H9 (cell line): Measurements from ENCODE around the gene KCNS3. TPM values are rescaled to one million over a fixed set of nuclear protein-coding genes. Genes with fewer than 3 reads are reported as not detected.

ENCODE experiments used
- DNase-seq: peaks from one replicate; pipeline ENCODE4 v3.0.0-alpha.2; 2017
- H2AFZ ChIP-seq: one replicate; pipeline ENCODE4 v1.6.1; 2013; ENCODE audit warnings: mild to moderate bottlenecking, low read length, control low read depth, moderate library complexity
- H2AK5ac ChIP-seq: 2 replicates; pipeline ENCODE4 v1.6.1; 2013; ENCODE audit warnings: low read length, control low read depth, mixed read lengths; ENCODE audit not compliant: insufficient read length
- H2BK120ac ChIP-seq: one replicate; pipeline ENCODE4 v1.6.1; 2013; ENCODE audit warnings: low read depth, mild to moderate bottlenecking, low read length, control low read depth, inconsistent platforms; ENCODE audit not compliant: poor library complexity, severe bottlenecking
- H2BK12ac ChIP-seq: 2 replicates; pipeline ENCODE4 v1.6.1; 2013; ENCODE audit warnings: low read length, control low read depth, mixed read lengths, low read depth; ENCODE audit not compliant: insufficient read length
- H2BK15ac ChIP-seq: 2 replicates; pipeline ENCODE4 v1.6.1; 2013; ENCODE audit warnings: low read depth, low read length, control low read depth
- H2BK20ac ChIP-seq: one replicate; pipeline ENCODE4 v1.6.1; 2013; ENCODE audit warnings: low read depth, mild to moderate bottlenecking, low read length, control low read depth, inconsistent platforms; ENCODE audit not compliant: poor library complexity, severe bottlenecking
- H2BK5ac ChIP-seq: 2 replicates; pipeline ENCODE4 v1.6.1; 2013; ENCODE audit warnings: low read length, control low read depth, mixed read lengths; ENCODE audit not compliant: insufficient read length
- H3K14ac ChIP-seq: 2 replicates; pipeline ENCODE4 v1.6.1; 2013; ENCODE audit warnings: low read length, control low read depth; ENCODE audit not compliant: insufficient read depth
- H3K18ac ChIP-seq: 2 replicates; pipeline ENCODE4 v1.6.1; 2013; ENCODE audit warnings: low read depth, mild to moderate bottlenecking, mixed read lengths, low read length, control low read depth; ENCODE audit not compliant: insufficient read length
- H3K23ac ChIP-seq: 2 replicates; pipeline ENCODE4 v1.6.1; 2013; ENCODE audit warnings: low read length, control low read depth, mixed read lengths, low read depth; ENCODE audit not compliant: insufficient read length
- H3K23me2 ChIP-seq: 2 replicates; pipeline ENCODE4 v1.6.1; 2013; ENCODE audit warnings: low read depth, mild to moderate bottlenecking, mixed read lengths, low read length, control low read depth; ENCODE audit not compliant: insufficient read length, poor library complexity, severe bottlenecking
- H3K27ac ChIP-seq: 2 replicates; pipeline ENCODE4 v1.5.1; 2013; ENCODE audit warnings: low read length, control low read depth, mixed read lengths, low read depth; ENCODE audit not compliant: insufficient read length
- H3K27me3 ChIP-seq: 2 replicates; pipeline ENCODE4 v1.6.1; 2013; ENCODE audit warnings: low read length, control low read depth, inconsistent platforms; ENCODE audit not compliant: insufficient read depth
- H3K4ac ChIP-seq: 2 replicates; pipeline ENCODE4 v1.6.1; 2013; ENCODE audit warnings: low read depth, mild to moderate bottlenecking, control low read depth, inconsistent platforms, low read length, moderate library complexity
- H3K4me1 ChIP-seq: 2 replicates; pipeline ENCODE4 v1.6.1; 2013; ENCODE audit warnings: low read length, control low read depth, inconsistent platforms; ENCODE audit not compliant: insufficient read depth
- H3K4me2 ChIP-seq: 2 replicates; pipeline ENCODE4 v1.6.1; 2013; ENCODE audit warnings: low read length, control low read depth, mixed read lengths; ENCODE audit not compliant: insufficient read length, insufficient read depth
- H3K56ac ChIP-seq: 2 replicates; pipeline ENCODE4 v1.6.1; 2013; ENCODE audit warnings: low read depth, mild to moderate bottlenecking, mixed read lengths, low read length, control low read depth; ENCODE audit not compliant: insufficient read length
- H3K79me1 ChIP-seq: 2 replicates; pipeline ENCODE4 v1.6.1; 2013; ENCODE audit warnings: low read depth, mild to moderate bottlenecking, moderate library complexity, low read length, control low read depth, inconsistent platforms; ENCODE audit not compliant: insufficient read depth, poor library complexity, severe bottlenecking
- H3K79me2 ChIP-seq: 2 replicates; pipeline ENCODE4 v1.6.1; 2013; ENCODE audit warnings: low read length, control low read depth, inconsistent platforms; ENCODE audit not compliant: insufficient read depth
- H3K9ac ChIP-seq: 2 replicates; pipeline ENCODE4 v1.6.1; 2013; ENCODE audit warnings: low read length, control low read depth, mixed read lengths; ENCODE audit not compliant: insufficient read length; ENCODE audit errors: extremely low read depth
- H3K9me3 ChIP-seq: one replicate; pipeline ENCODE4 v1.6.1; 2013; ENCODE audit warnings: low read depth, low read length, inconsistent platforms; ENCODE audit not compliant: control insufficient read depth
- H3T11ph ChIP-seq: one replicate; pipeline ENCODE4 v1.6.1; 2013; ENCODE audit warnings: mild to moderate bottlenecking, low read length, control low read depth, inconsistent platforms
- H4K20me1 ChIP-seq: one replicate; pipeline ENCODE4 v1.6.1; 2013; ENCODE audit not compliant: control insufficient read depth, insufficient read length, insufficient read depth
- H4K5ac ChIP-seq: 2 replicates; pipeline ENCODE4 v1.6.1; 2013; ENCODE audit warnings: low read depth, mild to moderate bottlenecking, mixed read lengths, low read length, control low read depth; ENCODE audit not compliant: insufficient read length
- H4K8ac ChIP-seq: replicated peaks from 2 replicates; pipeline ENCODE4 v1.6.1; 2013; ENCODE audit warnings: low read length, control low read depth, mixed read lengths, low read depth; ENCODE audit not compliant: insufficient read length
- H4K91ac ChIP-seq: 2 replicates; pipeline ENCODE4 v1.6.1; 2013; ENCODE audit warnings: low read depth, mild to moderate bottlenecking, moderate library complexity, mixed read lengths, low read length, control low read depth; ENCODE audit not compliant: insufficient read length
- H3K27ac Mint-ChIP-seq, 3 experiments: 2 replicates in 2 of 3; 3 replicates in 1 of 3; pipeline ENCODE4 v1.8.0; 2020 to 2021; ENCODE audit warnings: mixed read lengths in 3 of 3, mild to moderate bottlenecking in 1 of 3, moderate library complexity in 1 of 3
- H3K27me3 Mint-ChIP-seq: 2 replicates; pipeline ENCODE4 v1.8.0; 2021; ENCODE audit warnings: low read depth, mild to moderate bottlenecking, moderate library complexity, mixed read lengths
- H3K36me3 Mint-ChIP-seq, 3 experiments: 2 replicates in 2 of 3; 3 replicates in 1 of 3; pipeline ENCODE4 v1.8.0; 2020 to 2021; ENCODE audit warnings: low read depth in 3 of 3, mixed read lengths in 3 of 3; ENCODE audit not compliant: insufficient read depth in 1 of 3
- H3K4me1 Mint-ChIP-seq, 2 experiments: 2 replicates each; pipeline ENCODE4 v1.8.0; 2020; ENCODE audit warnings: mixed read lengths in 2 of 2
- H3K4me3 Mint-ChIP-seq, 2 experiments: 2 replicates in 1 of 2; 3 replicates in 1 of 2; pipeline ENCODE4 v1.8.0; 2020 to 2021; ENCODE audit warnings: mild to moderate bottlenecking in 2 of 2, mixed read lengths in 2 of 2, moderate library complexity in 1 of 2
- H3K9me3 Mint-ChIP-seq, 2 experiments: 2 replicates in 1 of 2; 3 replicates in 1 of 2; pipeline ENCODE4 v1.8.0; 2020; ENCODE audit warnings: mild to moderate bottlenecking in 2 of 2, mixed read lengths in 2 of 2, moderate library complexity in 1 of 2
- CTCF ChIP-seq: fragments of 200-600 bp; sonication (generic); conservative IDR thresholded peaks from 3 replicates; pipeline ENCODE4 v1.8.0; 2021; ENCODE audit warnings: antibody characterized with exemption, mild to moderate bottlenecking
- WGBS: extraction: QIAGEN DNeasy Blood & Tissue Kit; methylation state at CpG from one replicate; pipeline ENCODE4 v1.1.7; 2013; ENCODE audit warnings: missing lambda C conversion rate, low lambda C conversion rate, mixed read lengths; ENCODE audit not compliant: insufficient read length; ENCODE audit errors: extremely low coverage; 5-methylcytosine and 5-hydroxymethylcytosine counted together
- total RNA-seq: library from RNA; stranded (reverse); gene quantifications from 2 replicates; pipeline ENCODE4 v1.2.1, GENCODE V29; 2021

The KCNS3 gene
- total RNA-seq, 1 experiment from 2014 or later, result 8.0 TPM

- Histone ChIP-seq H3K9ac (no peak overlapping the region), H3K27ac (no peak overlapping the region)
Observed at GRCh38 chr2:17894556-17894955, 16.1 kb downstream of the KCNS3 start.

More at GRCh38 chr2:17894556-17894955, 16.1 kb downstream of the KCNS3 start:
- no peak overlapping the region for H3K4ac ChIP-seq
- Mint-ChIP-seq H3K9me3 (peaks cover 7 to 25% of the 10 kb centered on the region in 2 experiments), H3K4me3 (no peak overlapping the region), H3K36me3 (peaks cover 3 to 28% (median 15%) of the 10 kb centered on the region in 3 experiments; a peak in 6 of 7 replicates), H3K27ac (no peak overlapping the region; a peak in 1 of 7 replicates), H3K4me1 (peaks cover 30% of the 10 kb centered on the region in 2 experiments), H3K27me3 (no peaks in the 10 kb centered on the region; the same call in 1 of the 2 replicates)
- no peak overlapping the region for H2BK15ac ChIP-seq
- no peak for TF ChIP-seq CTCF
- no peaks in the 10 kb centered on the region for H3K9me3 ChIP-seq
- peaks cover 4% of the 10 kb centered on the region; the same call in 1 of the 2 replicates for H3K79me2 ChIP-seq
- H2BK5ac ChIP-seq, result no peak overlapping the region
- H2BK12ac ChIP-seq, result no peak overlapping the region
- H4K5ac ChIP-seq, result no peak overlapping the region
- no peak overlapping the region for H2BK20ac ChIP-seq
- H3K4me1 ChIP-seq, result peaks cover 6% of the 10 kb centered on the region; the same call in 1 of the 2 replicates
- no peak overlapping the region for H2AK5ac ChIP-seq
- no peak overlapping the region for H3K56ac ChIP-seq
- no CpG with 5 or more reads among the region's 2 CpGs for WGBS
- no peak overlapping the region for H2BK120ac ChIP-seq
- H3K27me3 ChIP-seq, result no peaks in the 10 kb centered on the region
- no peak overlapping the region for H4K91ac ChIP-seq
- H4K20me1 ChIP-seq, result peaks cover 2% of the 10 kb centered on the region
- no peak for DNase-seq
- no peak overlapping the region for H3K18ac ChIP-seq
- no peak overlapping the region for H3K4me2 ChIP-seq
- H3K79me1 ChIP-seq, result peaks cover 8% of the 10 kb centered on the region
- no peaks in the 10 kb centered on the region for H3K23me2 ChIP-seq
- H3T11ph ChIP-seq, result no peak overlapping the region
- H3K23ac ChIP-seq, result no peak overlapping the region
- H3K14ac ChIP-seq, result no peak overlapping the region
- H4K8ac ChIP-seq, result no peak overlapping the region
- H2AFZ ChIP-seq, result no peak overlapping the region
